PFSK-1 (cell line): Measurements from ENCODE around the gene ANAPC2.

ENCODE experiments used
- POLR2AphosphoS5 ChIP-seq: IDR thresholded peaks from 2 replicates; pipeline ENCODE4 v1.6.1; 2012; ENCODE audit warnings: low read depth, mild to moderate bottlenecking, control low read depth, low read length, moderate library complexity
- REST ChIP-seq, 2 experiments: IDR thresholded peaks; 2 replicates each; pipeline versions ENCODE4 v1.6.1 to v1.8.0; 2011 to 2012; ENCODE audit warnings: low read depth in 2 of 2, low read length in 2 of 2, control low read depth in 1 of 2, inconsistent platforms in 1 of 2, mild to moderate bottlenecking in 1 of 2, moderate library complexity in 1 of 2; ENCODE audit not compliant: insufficient read depth in 1 of 2
- TAF1 ChIP-seq: IDR thresholded peaks from 2 replicates; pipeline ENCODE4 v1.6.1; 2012; ENCODE audit warnings: low read length, control low read depth, borderline replicate concordance; ENCODE audit not compliant: insufficient read depth

GRCh38 chr9:137141976-137142936, 46.1 kb downstream of the ANAPC2 start:
- no peak for TF ChIP-seq TAF1
- TF ChIP-seq POLR2AphosphoS5, result no peak
- no peak for TF ChIP-seq REST (IDR thresholded peaks at IDR 0.05; ENCODE audit: insufficient read depth in 1 of 2, low read depth in 2 of 2, low read length in 2 of 2)
